Right lobe of liver (tissue), 6 donors: Measurements from ENCODE around the gene CALCR. TPM values are rescaled to one million over a fixed set of nuclear protein-coding genes. Genes with fewer than 3 reads are reported as not detected.

Experiments
- ATAC-seq, 4 donors: fragments of 200-7000 bp; cut with Tn5 transposase; one replicate each; pipeline ENCODE4 v1.9.1; 2020; ENCODE audit warnings: mild to moderate bottlenecking in 4 of 4, moderate library complexity in 4 of 4
- DNase-seq, 3 donors: peaks; one replicate each; pipeline ENCODE4 v3.0.0-alpha.2; 2020
- H3K27ac ChIP-seq, 3 donors: fragments of 200-600 bp; one replicate each; pipeline ENCODE4 v1.8.0; 2022
- H3K27me3 ChIP-seq, 2 donors: fragments of 200-600 bp; one replicate each; pipeline ENCODE4 v1.8.0; 2022
- H3K36me3 ChIP-seq, 4 donors: fragments of 200-600 bp; sonication (generic) in 1 of 4; one replicate each; pipeline versions ENCODE4 v1.5.1 to v1.8.0; 2017 to 2022; ENCODE audit warnings: control low read depth in 1 of 4
- H3K4me1 ChIP-seq, 4 donors: fragments of 200-600 bp; sonication (generic) in 1 of 4; one replicate each; pipeline versions ENCODE4 v1.5.1 to v1.8.0; 2017 to 2022; ENCODE audit warnings: control low read depth in 1 of 4
- H3K4me3 ChIP-seq, 3 donors: fragments of 200-600 bp; one replicate each; pipeline ENCODE4 v1.8.0; 2022
- H3K9me3 ChIP-seq, 4 donors: fragments of 200-600 bp; sonication (generic) in 1 of 4; one replicate each; pipeline versions ENCODE4 v1.5.1 to v1.8.0; 2017 to 2022; ENCODE audit warnings: control low read depth in 1 of 4
- POLR2A ChIP-seq: fragments of 450-650 bp; IDR thresholded peaks from one replicate; pipeline ENCODE4 v1.6.1; 2017; ENCODE audit warnings: antibody characterized with exemption, mild to moderate bottlenecking
- WGBS: methylation state at CpG from one replicate; pipeline ENCODE4 v1.1.6; 2018; ENCODE audit warnings: low coverage, low lambda C conversion rate; ENCODE audit not compliant: insufficient coverage; ENCODE audit errors: missing lambda C conversion rate; 5-methylcytosine and 5-hydroxymethylcytosine counted together
- intact Hi-C, 2 donors: fragments of 100-400 bp; cut with DNase I; formaldehyde crosslinking; loops; one replicate each; pipeline versions ENCODE4 v1.11.2 to v1.14.1; 2022
- microRNA counts: library from miRNA; unstranded; fragments of <30 nt; microRNA quantifications from one replicate; lab custom pipeline; 2016
- microRNA-seq, 2 donors: library from miRNA; unstranded; fragments of <30 nt; microRNA quantifications; one replicate each; pipeline ENCODE4, GENCODE V29; 2019 to 2020
- small RNA-seq, 2 experiments: library from RNA; depleted of rRNA; stranded (forward); fragments of <200 nt; gene quantifications; one replicate each; pipeline ENCODE3, GENCODE V24; 2016
- total RNA-seq, 6 experiments: library from RNA; depleted of rRNA in 2 of 6; stranded (reverse); fragments of >200 nt in 2 of 6; fragmentation: NEBNext Ultra II Directional in 3 of 6; extraction: Animal tissue kit (Norgen Biotek cat#: 25700) in 3 of 6; gene quantifications; one replicate each; pipeline versions ENCODE4 v1.1.0 to v1.2.4, GENCODE V29; 2016 to 2023
- TF ChIP-seq, protein P1 (sequence below), 4 donors: fragments of 200-600 bp in 3 of 4; fragments of 450-650 bp in 1 of 4; IDR thresholded peaks; one replicate each; pipeline versions ENCODE4 v1.5.1 to v1.8.0; 2016 to 2022; ENCODE audit warnings: antibody characterized with exemption in 4 of 4, mild to moderate bottlenecking in 2 of 4
- donor health status: DM: no; HTN: yes; CAD: no.
- donor health status: DM: no; HTN: no; CAD: no.
- donor health status: DM: no; HTN: no; CAD: no.
- donor health status: DM: no; HTN: yes; CAD: no.
- donor health status: DM: no; HTN: yes; CAD: no.

Gene CALCR
- total RNA-seq, 6 experiments from 2014 or later: not detected

DNA sequence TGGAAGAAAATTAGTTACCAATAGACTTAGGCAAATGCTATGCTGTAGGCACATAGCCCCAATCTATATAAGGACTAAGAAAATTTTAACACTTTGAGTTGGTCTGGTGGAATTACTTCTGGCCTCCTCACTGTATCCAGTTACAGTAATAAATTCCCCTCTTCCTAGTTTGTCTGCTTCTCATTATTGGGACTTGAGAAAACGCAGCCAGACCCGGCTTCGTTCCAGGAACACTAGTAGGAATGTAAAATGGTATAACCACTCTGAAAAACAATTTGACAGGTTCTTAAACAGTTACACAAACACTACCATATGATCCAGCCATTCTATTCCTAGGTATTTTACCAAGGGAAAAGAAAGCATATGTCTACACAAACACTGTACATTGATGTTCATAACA is 192.2 kb downstream of the CALCR start:
- no peak for ATAC-seq

DNA sequence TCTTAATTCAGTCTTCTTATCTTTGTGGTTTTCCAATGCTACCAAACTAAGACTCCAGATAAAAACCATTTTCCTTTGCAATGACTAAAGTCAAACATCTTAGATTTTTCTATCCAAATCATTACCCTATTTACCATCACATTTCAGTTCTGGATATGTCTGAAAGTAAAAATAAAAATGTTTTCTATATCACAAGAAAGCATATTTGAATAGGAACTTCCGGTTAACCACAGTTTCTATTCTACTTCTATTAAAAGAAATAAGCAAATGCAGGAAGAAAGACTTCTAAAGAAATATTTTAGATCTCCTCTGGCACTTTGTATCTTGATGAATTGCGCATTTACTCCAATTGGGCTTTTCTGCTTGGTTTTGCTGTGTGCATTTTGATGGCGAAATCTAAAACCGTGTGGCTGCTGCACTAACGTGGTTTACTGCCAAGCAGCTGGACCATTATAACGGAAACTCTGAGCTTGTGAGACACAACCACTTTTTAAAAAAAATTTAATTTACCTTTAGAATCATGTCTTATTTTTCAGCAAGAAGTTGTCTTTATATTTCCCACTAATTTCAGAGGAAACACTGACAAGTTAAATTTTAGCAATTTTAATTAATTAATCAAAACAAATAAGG is 196.3 kb downstream of the CALCR start:
- WGBS: 49% methylated on average over 6 of the region's 6 CpGs
- H3K27me3 ChIP-seq: no peaks in the 10 kb centered on the region
- no peak for ATAC-seq
- intact Hi-C loops: no loop called here
- TF ChIP-seq, protein P1, sequence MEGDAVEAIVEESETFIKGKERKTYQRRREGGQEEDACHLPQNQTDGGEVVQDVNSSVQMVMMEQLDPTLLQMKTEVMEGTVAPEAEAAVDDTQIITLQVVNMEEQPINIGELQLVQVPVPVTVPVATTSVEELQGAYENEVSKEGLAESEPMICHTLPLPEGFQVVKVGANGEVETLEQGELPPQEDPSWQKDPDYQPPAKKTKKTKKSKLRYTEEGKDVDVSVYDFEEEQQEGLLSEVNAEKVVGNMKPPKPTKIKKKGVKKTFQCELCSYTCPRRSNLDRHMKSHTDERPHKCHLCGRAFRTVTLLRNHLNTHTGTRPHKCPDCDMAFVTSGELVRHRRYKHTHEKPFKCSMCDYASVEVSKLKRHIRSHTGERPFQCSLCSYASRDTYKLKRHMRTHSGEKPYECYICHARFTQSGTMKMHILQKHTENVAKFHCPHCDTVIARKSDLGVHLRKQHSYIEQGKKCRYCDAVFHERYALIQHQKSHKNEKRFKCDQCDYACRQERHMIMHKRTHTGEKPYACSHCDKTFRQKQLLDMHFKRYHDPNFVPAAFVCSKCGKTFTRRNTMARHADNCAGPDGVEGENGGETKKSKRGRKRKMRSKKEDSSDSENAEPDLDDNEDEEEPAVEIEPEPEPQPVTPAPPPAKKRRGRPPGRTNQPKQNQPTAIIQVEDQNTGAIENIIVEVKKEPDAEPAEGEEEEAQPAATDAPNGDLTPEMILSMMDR (IDR thresholded peaks at IDR 0.05): no peak
- TF ChIP-seq POLR2A: no peak
- no peak for DNase-seq
- no peaks in the 10 kb centered on the region for H3K4me1 ChIP-seq
- H3K9me3 ChIP-seq: no peaks in the 10 kb centered on the region
- no peak overlapping the region for H3K27ac ChIP-seq
- no peaks in the 10 kb centered on the region for H3K36me3 ChIP-seq
- H3K4me3 ChIP-seq: no peak overlapping the region

More for the DNA sequence above, 192.2 kb downstream of the CALCR start:
- Histone ChIP-seq H3K36me3 (no peaks in the 10 kb centered on the region), H3K4me3 (no peak overlapping the region), H3K27ac (no peak overlapping the region), H3K27me3 (no peaks in the 10 kb centered on the region), H3K4me1 (no peaks in the 10 kb centered on the region), H3K9me3 (no peaks in the 10 kb centered on the region)
- intact Hi-C loops: no loop called here
- no peak for DNase-seq
- TF ChIP-seq POLR2A: no peak
- TF ChIP-seq, protein P1 (IDR thresholded peaks at IDR 0.05): no peak
- 87% methylated on average over 3 of the region's 3 CpGs for WGBS

DNA sequence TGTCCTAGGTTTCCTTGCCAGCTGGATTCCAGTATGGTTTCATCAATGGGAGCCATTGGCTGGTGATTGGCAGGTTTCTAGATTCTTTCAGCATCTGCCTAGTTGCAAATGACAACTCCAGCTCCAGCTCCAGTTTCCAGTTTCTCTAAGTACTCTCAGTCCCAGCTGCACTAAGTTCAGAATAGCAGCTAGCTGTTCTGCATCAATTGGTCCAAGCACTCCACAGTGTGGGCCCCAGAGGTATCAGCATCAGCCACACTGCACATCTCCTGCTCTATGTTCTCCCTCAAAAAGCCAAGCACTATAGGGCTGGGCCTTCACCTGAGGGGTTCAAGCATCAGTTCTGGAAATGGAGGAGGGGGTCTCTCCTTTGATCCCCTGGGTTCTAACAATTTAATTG is 198.9 kb downstream of the CALCR start:
- H3K9me3 ChIP-seq: no peaks in the 10 kb centered on the region
- H3K36me3 ChIP-seq: no peaks in the 10 kb centered on the region
- DNase-seq (no peak), ATAC-seq (no peak)
- no peaks in the 10 kb centered on the region for H3K4me1 ChIP-seq
- H3K27me3 ChIP-seq: no peaks in the 10 kb centered on the region
- H3K27ac ChIP-seq: no peak overlapping the region
- H3K4me3 ChIP-seq: no peak overlapping the region
- intact Hi-C loops: no loop called here
- no peak for TF ChIP-seq POLR2A
- TF ChIP-seq, protein P1 (IDR thresholded peaks at IDR 0.05): no peak

MicroRNAs within 50 kb of the gene (microRNA counts, 767-probe panel; counts per million panel counts)
- 237 counts per million for microRNA hsa-miR-489 (lab: Ali Mortazavi, UCI)
- 237 counts per million for microRNA hsa-miR-653 (lab: Ali Mortazavi, UCI)

Small RNA genes lying within 50 kb of the gene (microRNA-seq; reads per million reads assigned to microRNA genes)
- gene MIR489 (3.9 to 4.9 reads per million in 2 donors), gene MIR653 (1.9 to 9.0 reads per million in 2 donors)

Small RNA genes lying within 50 kb of the gene (small RNA-seq; reads per million reads assigned to genes)
- gene MIR489: 0.13 to 0.19 reads per million in 2 experiments
- gene MIR653: 0 to 0.26 reads per million in 2 experiments
